ENCODE measurements around the gene KIAA1614.
A peak's percentile ranks its signal among the peaks of the same experiment; 100 is the strongest.
"Not testable (repeated sequence)": the region's sequence is repeated elsewhere in the genome, so short reads cannot be mapped to it uniquely, and the experiment has no call there.

Gene KIAA1614

GRCh38 chr1:180966312-180966711, 53.6 kb downstream of the KIAA1614 start:
- DNase-seq: no peak

- DNase-seq: no peak
These were observed 54.2 kb downstream of the KIAA1614 start for GRCh38 chr1:180966744-180967536.

- DNase-seq: no peak
These were observed 54.9 kb downstream of the KIAA1614 start for GRCh38 chr1:180967558-180967957.

GRCh38 chr1:180968834-180969233, 56.1 kb downstream of the KIAA1614 start:
- DNase-seq: not testable (repeated sequence)

- DNase-seq: no peak
These were observed 56.7 kb downstream of the KIAA1614 start for GRCh38 chr1:180969434-180969833.

- no peak for DNase-seq
These were observed 57.8 kb downstream of the KIAA1614 start for GRCh38 chr1:180970333-180971079.

GRCh38 chr1:180971273-180971997, 58.7 kb downstream of the KIAA1614 start:
- DNase-seq: no peak

- no peak for DNase-seq
These were observed 60.7 kb downstream of the KIAA1614 start for GRCh38 chr1:180973369-180973768.

GRCh38 chr1:180974236-180974635, 61.5 kb downstream of the KIAA1614 start:
- DNase-seq: no peak

- no peak for DNase-seq
These were observed 62.9 kb downstream of the KIAA1614 start for GRCh38 chr1:180975551-180975950.

- DNase-seq: no peak
These were observed 63.5 kb downstream of the KIAA1614 start for GRCh38 chr1:180976191-180976590.

- no peak for DNase-seq
These were observed 64.1 kb downstream of the KIAA1614 start for GRCh38 chr1:180976732-180977357.

- no peak for DNase-seq
These were observed 69.1 kb downstream of the KIAA1614 start for GRCh38 chr1:180981596-180982387.

- no peak for DNase-seq
These were observed 69.7 kb downstream of the KIAA1614 start for GRCh38 chr1:180982422-180982821.

GRCh38 chr1:180988253-180988752, 75.6 kb downstream of the KIAA1614 start:
- DNase-seq: no peak

- peak; percentile 6 for DNase-seq
These were observed 81.6 kb downstream of the KIAA1614 start for GRCh38 chr1:180994262-180994661.

- DNase-seq: no peak
These were observed 85.3 kb downstream of the KIAA1614 start for GRCh38 chr1:180997843-180998504.

Measured in activated naive CD4-positive, alpha-beta T cell treated with Interleukin-2 at 50 U/mL for 16 hours (primary cell).